ENCODE results near the gene TMPRSS9.
A peak's percentile ranks its signal among the peaks of the same experiment; 100 is the strongest.
"Not testable (repeated sequence)": the region's sequence is repeated elsewhere in the genome, so short reads cannot be mapped to it uniquely, and the experiment has no call there.

The TMPRSS9 gene

GRCh38 chr19:2462635-2463421 is 102.8 kb downstream of the TMPRSS9 start:
- no peak for DNase-seq

- not testable (repeated sequence) for DNase-seq
Measured at GRCh38 chr19:2463694-2464093, 103.6 kb downstream of the TMPRSS9 start.

- no peak for DNase-seq
Measured at GRCh38 chr19:2464389-2464788, 104.3 kb downstream of the TMPRSS9 start.

- DNase-seq: no peak
Measured at GRCh38 chr19:2468596-2468995, 108.5 kb downstream of the TMPRSS9 start.

- DNase-seq: no peak
Measured at GRCh38 chr19:2469102-2469914, 109.2 kb downstream of the TMPRSS9 start.

GRCh38 chr19:2469915-2470200 is 109.8 kb downstream of the TMPRSS9 start:
- not testable (repeated sequence) for DNase-seq

- peak; percentile 85 for DNase-seq
Measured at GRCh38 chr19:2474232-2475017, 114.4 kb downstream of the TMPRSS9 start.

GRCh38 chr19:2475018-2475701 is 115.1 kb downstream of the TMPRSS9 start:
- DNase-seq: no peak
